H9 (cell line): Measurements from ENCODE around the gene COL4A2. TPM values are rescaled to one million over a fixed set of nuclear protein-coding genes. Genes with fewer than 3 reads are reported as not detected.

ENCODE experiments used
- DNase-seq: peaks from one replicate; pipeline ENCODE4 v3.0.0-alpha.2; 2017
- H2AFZ ChIP-seq: one replicate; pipeline ENCODE4 v1.6.1; 2013; ENCODE audit warnings: mild to moderate bottlenecking, low read length, control low read depth, moderate library complexity
- H2AK5ac ChIP-seq: 2 replicates; pipeline ENCODE4 v1.6.1; 2013; ENCODE audit warnings: low read length, control low read depth, mixed read lengths; ENCODE audit not compliant: insufficient read length
- H2BK120ac ChIP-seq: one replicate; pipeline ENCODE4 v1.6.1; 2013; ENCODE audit warnings: low read depth, mild to moderate bottlenecking, low read length, control low read depth, inconsistent platforms; ENCODE audit not compliant: poor library complexity, severe bottlenecking
- H2BK12ac ChIP-seq: 2 replicates; pipeline ENCODE4 v1.6.1; 2013; ENCODE audit warnings: low read length, control low read depth, mixed read lengths, low read depth; ENCODE audit not compliant: insufficient read length
- H2BK15ac ChIP-seq: 2 replicates; pipeline ENCODE4 v1.6.1; 2013; ENCODE audit warnings: low read depth, low read length, control low read depth
- H2BK20ac ChIP-seq: one replicate; pipeline ENCODE4 v1.6.1; 2013; ENCODE audit warnings: low read depth, mild to moderate bottlenecking, low read length, control low read depth, inconsistent platforms; ENCODE audit not compliant: poor library complexity, severe bottlenecking
- H2BK5ac ChIP-seq: 2 replicates; pipeline ENCODE4 v1.6.1; 2013; ENCODE audit warnings: low read length, control low read depth, mixed read lengths; ENCODE audit not compliant: insufficient read length
- H3K14ac ChIP-seq: 2 replicates; pipeline ENCODE4 v1.6.1; 2013; ENCODE audit warnings: low read length, control low read depth; ENCODE audit not compliant: insufficient read depth
- H3K18ac ChIP-seq: 2 replicates; pipeline ENCODE4 v1.6.1; 2013; ENCODE audit warnings: low read depth, mild to moderate bottlenecking, mixed read lengths, low read length, control low read depth; ENCODE audit not compliant: insufficient read length
- H3K23ac ChIP-seq: 2 replicates; pipeline ENCODE4 v1.6.1; 2013; ENCODE audit warnings: low read length, control low read depth, mixed read lengths, low read depth; ENCODE audit not compliant: insufficient read length
- H3K23me2 ChIP-seq: 2 replicates; pipeline ENCODE4 v1.6.1; 2013; ENCODE audit warnings: low read depth, mild to moderate bottlenecking, mixed read lengths, low read length, control low read depth; ENCODE audit not compliant: insufficient read length, poor library complexity, severe bottlenecking
- H3K27ac ChIP-seq: 2 replicates; pipeline ENCODE4 v1.5.1; 2013; ENCODE audit warnings: low read length, control low read depth, mixed read lengths, low read depth; ENCODE audit not compliant: insufficient read length
- H3K27me3 ChIP-seq: 2 replicates; pipeline ENCODE4 v1.6.1; 2013; ENCODE audit warnings: low read length, control low read depth, inconsistent platforms; ENCODE audit not compliant: insufficient read depth
- H3K4ac ChIP-seq: 2 replicates; pipeline ENCODE4 v1.6.1; 2013; ENCODE audit warnings: low read depth, mild to moderate bottlenecking, control low read depth, inconsistent platforms, low read length, moderate library complexity
- H3K4me1 ChIP-seq: 2 replicates; pipeline ENCODE4 v1.6.1; 2013; ENCODE audit warnings: low read length, control low read depth, inconsistent platforms; ENCODE audit not compliant: insufficient read depth
- H3K4me2 ChIP-seq: 2 replicates; pipeline ENCODE4 v1.6.1; 2013; ENCODE audit warnings: low read length, control low read depth, mixed read lengths; ENCODE audit not compliant: insufficient read length, insufficient read depth
- H3K56ac ChIP-seq: 2 replicates; pipeline ENCODE4 v1.6.1; 2013; ENCODE audit warnings: low read depth, mild to moderate bottlenecking, mixed read lengths, low read length, control low read depth; ENCODE audit not compliant: insufficient read length
- H3K79me1 ChIP-seq: 2 replicates; pipeline ENCODE4 v1.6.1; 2013; ENCODE audit warnings: low read depth, mild to moderate bottlenecking, moderate library complexity, low read length, control low read depth, inconsistent platforms; ENCODE audit not compliant: insufficient read depth, poor library complexity, severe bottlenecking
- H3K79me2 ChIP-seq: 2 replicates; pipeline ENCODE4 v1.6.1; 2013; ENCODE audit warnings: low read length, control low read depth, inconsistent platforms; ENCODE audit not compliant: insufficient read depth
- H3K9ac ChIP-seq: 2 replicates; pipeline ENCODE4 v1.6.1; 2013; ENCODE audit warnings: low read length, control low read depth, mixed read lengths; ENCODE audit not compliant: insufficient read length; ENCODE audit errors: extremely low read depth
- H3K9me3 ChIP-seq: one replicate; pipeline ENCODE4 v1.6.1; 2013; ENCODE audit warnings: low read depth, low read length, inconsistent platforms; ENCODE audit not compliant: control insufficient read depth
- H3T11ph ChIP-seq: one replicate; pipeline ENCODE4 v1.6.1; 2013; ENCODE audit warnings: mild to moderate bottlenecking, low read length, control low read depth, inconsistent platforms
- H4K20me1 ChIP-seq: one replicate; pipeline ENCODE4 v1.6.1; 2013; ENCODE audit not compliant: control insufficient read depth, insufficient read length, insufficient read depth
- H4K5ac ChIP-seq: 2 replicates; pipeline ENCODE4 v1.6.1; 2013; ENCODE audit warnings: low read depth, mild to moderate bottlenecking, mixed read lengths, low read length, control low read depth; ENCODE audit not compliant: insufficient read length
- H4K8ac ChIP-seq: replicated peaks from 2 replicates; pipeline ENCODE4 v1.6.1; 2013; ENCODE audit warnings: low read length, control low read depth, mixed read lengths, low read depth; ENCODE audit not compliant: insufficient read length
- H4K91ac ChIP-seq: 2 replicates; pipeline ENCODE4 v1.6.1; 2013; ENCODE audit warnings: low read depth, mild to moderate bottlenecking, moderate library complexity, mixed read lengths, low read length, control low read depth; ENCODE audit not compliant: insufficient read length
- H3K27ac Mint-ChIP-seq, 3 experiments: 2 replicates in 2 of 3; 3 replicates in 1 of 3; pipeline ENCODE4 v1.8.0; 2020 to 2021; ENCODE audit warnings: mixed read lengths in 3 of 3, mild to moderate bottlenecking in 1 of 3, moderate library complexity in 1 of 3
- H3K27me3 Mint-ChIP-seq: 2 replicates; pipeline ENCODE4 v1.8.0; 2021; ENCODE audit warnings: low read depth, mild to moderate bottlenecking, moderate library complexity, mixed read lengths
- H3K36me3 Mint-ChIP-seq, 3 experiments: 2 replicates in 2 of 3; 3 replicates in 1 of 3; pipeline ENCODE4 v1.8.0; 2020 to 2021; ENCODE audit warnings: low read depth in 3 of 3, mixed read lengths in 3 of 3; ENCODE audit not compliant: insufficient read depth in 1 of 3
- H3K4me1 Mint-ChIP-seq, 2 experiments: 2 replicates each; pipeline ENCODE4 v1.8.0; 2020; ENCODE audit warnings: mixed read lengths in 2 of 2
- H3K4me3 Mint-ChIP-seq, 2 experiments: 2 replicates in 1 of 2; 3 replicates in 1 of 2; pipeline ENCODE4 v1.8.0; 2020 to 2021; ENCODE audit warnings: mild to moderate bottlenecking in 2 of 2, mixed read lengths in 2 of 2, moderate library complexity in 1 of 2
- H3K9me3 Mint-ChIP-seq, 2 experiments: 2 replicates in 1 of 2; 3 replicates in 1 of 2; pipeline ENCODE4 v1.8.0; 2020; ENCODE audit warnings: mild to moderate bottlenecking in 2 of 2, mixed read lengths in 2 of 2, moderate library complexity in 1 of 2
- CTCF ChIP-seq: fragments of 200-600 bp; sonication (generic); conservative IDR thresholded peaks from 3 replicates; pipeline ENCODE4 v1.8.0; 2021; ENCODE audit warnings: antibody characterized with exemption, mild to moderate bottlenecking
- WGBS: extraction: QIAGEN DNeasy Blood & Tissue Kit; methylation state at CpG from one replicate; pipeline ENCODE4 v1.1.7; 2013; ENCODE audit warnings: missing lambda C conversion rate, low lambda C conversion rate, mixed read lengths; ENCODE audit not compliant: insufficient read length; ENCODE audit errors: extremely low coverage; 5-methylcytosine and 5-hydroxymethylcytosine counted together
- total RNA-seq: library from RNA; stranded (reverse); gene quantifications from 2 replicates; pipeline ENCODE4 v1.2.1, GENCODE V29; 2021

The COL4A2 gene
- total RNA-seq, 1 experiment from 2014 or later, result 76.5 TPM

DNA sequence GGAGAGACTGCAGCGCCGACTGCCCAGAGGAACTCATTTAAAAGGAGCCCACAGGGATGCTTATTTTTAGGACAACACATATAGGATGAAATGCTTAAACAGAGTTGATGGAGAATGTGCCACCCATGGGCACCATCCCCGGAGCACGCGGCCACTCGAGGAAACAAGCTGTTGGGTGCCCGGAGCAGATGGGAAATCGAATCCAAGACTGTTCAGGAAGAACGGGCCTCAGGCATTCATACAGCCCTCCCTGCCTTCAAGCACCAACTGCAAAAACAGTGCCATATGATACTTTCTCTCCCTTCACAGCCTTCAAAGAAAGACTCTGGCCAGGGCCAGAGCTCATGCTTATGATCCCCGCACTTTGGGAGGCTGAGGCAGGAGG is 214.2 kb downstream of the COL4A2 start:
- no peak for TF ChIP-seq CTCF
- DNase-seq, result no peak
- H3K4me3 Mint-ChIP-seq, result no peak overlapping the region
- H3K9me3 ChIP-seq, result no peaks in the 10 kb centered on the region
- no peak overlapping the region for H3K27ac ChIP-seq
- no peaks in the 10 kb centered on the region for H3K23me2 ChIP-seq
- H3K18ac ChIP-seq, result no peak overlapping the region
- no peak overlapping the region for H3K23ac ChIP-seq
- H4K5ac ChIP-seq, result no peak overlapping the region
- H2BK12ac ChIP-seq, result no peak overlapping the region
- H2BK120ac ChIP-seq, result no peak overlapping the region
- H4K20me1 ChIP-seq, result no peaks in the 10 kb centered on the region
- no peaks in the 10 kb centered on the region for H3K9me3 Mint-ChIP-seq
- H3K36me3 Mint-ChIP-seq, result peaks cover 0 to 21% (median 4%) of the 10 kb centered on the region in 3 experiments; a peak in 3 of 7 replicates
- no peak overlapping the region for H3K4ac ChIP-seq
- H3K14ac ChIP-seq, result no peak overlapping the region
- H3K27ac Mint-ChIP-seq, result peak overlapping the region in 2 of 3 experiments; percentile 35 to 66; a peak in 3 of 7 replicates
- H3K4me1 ChIP-seq, result 0 out of 2 replicates have a peak, but pooled peaks cover 2% of the 10 kb centered on the region
- no peak overlapping the region for H3K56ac ChIP-seq
- H3T11ph ChIP-seq, result no peak overlapping the region
- H3K4me1 Mint-ChIP-seq, result peaks cover 12 to 17% of the 10 kb centered on the region in 2 experiments
- H2AFZ ChIP-seq, result no peak overlapping the region
- no peak overlapping the region for H3K4me2 ChIP-seq
- H3K27me3 Mint-ChIP-seq, result no peaks in the 10 kb centered on the region
- H2AK5ac ChIP-seq, result no peak overlapping the region
- no peaks in the 10 kb centered on the region for H3K27me3 ChIP-seq
- no CpG with 5 or more reads among the region's 10 CpGs for WGBS
- H3K79me1 ChIP-seq, result peaks cover 4% of the 10 kb centered on the region
- H4K8ac ChIP-seq, result no peak overlapping the region
- H2BK15ac ChIP-seq, result no peak overlapping the region
- H4K91ac ChIP-seq, result no peak overlapping the region
- no peaks in the 10 kb centered on the region; the same call in 1 of the 2 replicates for H3K79me2 ChIP-seq
- no peak overlapping the region for H2BK5ac ChIP-seq
- no peak overlapping the region for H3K9ac ChIP-seq
- H2BK20ac ChIP-seq, result no peak overlapping the region
